Renal cortex interstitium (tissue), 15 donors: ENCODE results near the gene FRMD8. TPM values are rescaled to one million over a fixed set of nuclear protein-coding genes. Genes with fewer than 3 reads are reported as not detected.
A peak's percentile ranks its signal among the peaks of the same experiment; 100 is the strongest.

ENCODE experiments used
- DNase-seq, 11 donors: peaks; one replicate each; pipeline ENCODE4 v3.0.0-alpha.2; 2013; ENCODE audit warnings: low read depth in 9 of 11, low spot score in 4 of 11; ENCODE audit errors: extremely low read depth in 1 of 11
- long read RNA-seq, 16 experiments: transcript quantifications; one replicate each; lab custom pipeline, GENCODE V29; 2026
- polyA plus RNA-seq, 3 donors: library from polyadenylated mRNA; unstranded; fragments of 120-200 nt; gene quantifications; one replicate each; pipeline ENCODE4 v1.2.1, GENCODE V29; 2013; ENCODE audit not compliant: insufficient read length in 3 of 3

The FRMD8 gene, protein sequence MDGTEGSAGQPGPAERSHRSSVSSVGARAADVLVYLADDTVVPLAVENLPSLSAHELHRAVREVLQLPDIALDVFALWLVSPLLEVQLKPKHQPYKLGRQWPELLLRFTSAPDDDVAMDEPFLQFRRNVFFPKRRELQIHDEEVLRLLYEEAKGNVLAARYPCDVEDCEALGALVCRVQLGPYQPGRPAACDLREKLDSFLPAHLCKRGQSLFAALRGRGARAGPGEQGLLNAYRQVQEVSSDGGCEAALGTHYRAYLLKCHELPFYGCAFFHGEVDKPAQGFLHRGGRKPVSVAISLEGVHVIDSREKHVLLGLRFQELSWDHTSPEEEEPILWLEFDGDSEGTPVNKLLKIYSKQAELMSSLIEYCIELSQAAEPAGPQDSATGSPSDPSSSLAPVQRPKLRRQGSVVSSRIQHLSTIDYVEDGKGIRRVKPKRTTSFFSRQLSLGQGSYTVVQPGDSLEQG
- 10 to 100 TPM; 15.7 to 22.2 (median 21.6) TPM for polyA plus RNA-seq
- long read RNA-seq, donor 1, partial matches to known transcripts, result 0 of 4 reads
- long read RNA-seq, donor 1, other reads (novel, unspliced or antisense), result 0 of 4 reads
- long read RNA-seq, donor 2, partial matches to known transcripts, result 0 of 5 reads
- long read RNA-seq, donor 2, other reads (novel, unspliced or antisense), result 0 of 5 reads
- long read RNA-seq, donor 3, transcript FRMD8-201 (11 exons, 3,723 nt), result major isoform, 6 of 8 reads
- long read RNA-seq, donor 3, partial matches to known transcripts, result 0 of 8 reads
- long read RNA-seq, donor 3, other reads (novel, unspliced or antisense), result 0 of 8 reads
- long read RNA-seq, donor 4, transcript FRMD8-201 (11 exons, 3,723 nt), result major isoform, 6 of 21 reads
- long read RNA-seq, donor 4, partial matches to known transcripts, result 15 of 21 reads
- long read RNA-seq, donor 4, other reads (novel, unspliced or antisense), result 0 of 21 reads
- long read RNA-seq, donor 5, result 0 reads
- long read RNA-seq, donor 6, transcript FRMD8-201 (11 exons, 3,723 nt), result major isoform, 7 of 8 reads
- long read RNA-seq, donor 6, partial matches to known transcripts, result 0 of 8 reads
- long read RNA-seq, donor 6, other reads (novel, unspliced or antisense), result 0 of 8 reads
- long read RNA-seq, donor 7, partial matches to known transcripts, result 0 of 2 reads
- long read RNA-seq, donor 7, other reads (novel, unspliced or antisense), result 0 of 2 reads
- long read RNA-seq, donor 8, transcript FRMD8-201 (11 exons, 3,723 nt), result major isoform, 5 of 7 reads
- long read RNA-seq, donor 8, partial matches to known transcripts, result 0 of 7 reads
- long read RNA-seq, donor 8, other reads (novel, unspliced or antisense), result 0 of 7 reads
- long read RNA-seq, donor 9, partial matches to known transcripts, result 12 of 15 reads
- long read RNA-seq, donor 9, other reads (novel, unspliced or antisense), result 0 of 15 reads
- long read RNA-seq, donor 10, partial matches to known transcripts, result 0 of 1 reads
- long read RNA-seq, donor 10, other reads (novel, unspliced or antisense), result 0 of 1 reads
- long read RNA-seq, donor 11, partial matches to known transcripts, result 0 of 6 reads
- long read RNA-seq, donor 11, other reads (novel, unspliced or antisense), result 0 of 6 reads
- long read RNA-seq, donor 12, partial matches to known transcripts, result 0 of 3 reads
- long read RNA-seq, donor 12, other reads (novel, unspliced or antisense), result 0 of 3 reads
- long read RNA-seq, donor 13, result 0 reads
- long read RNA-seq, donor 14, partial matches to known transcripts, result 21 of 23 reads
- long read RNA-seq, donor 14, other reads (novel, unspliced or antisense), result 0 of 23 reads
- long read RNA-seq, donor 15, partial matches to known transcripts, result 0 of 1 reads
- long read RNA-seq, donor 15, other reads (novel, unspliced or antisense), result 0 of 1 reads
- long read RNA-seq, donor 16, transcript FRMD8-201 (11 exons, 3,723 nt), result major isoform, 14 of 70 reads
- long read RNA-seq, donor 16, transcript FRMD8-203 (10 exons, 1,818 nt), result minor isoform, 5 of 70 reads
- long read RNA-seq, donor 16, partial matches to known transcripts, result 51 of 70 reads
- long read RNA-seq, donor 16, other reads (novel, unspliced or antisense), result 0 of 70 reads

DNA sequence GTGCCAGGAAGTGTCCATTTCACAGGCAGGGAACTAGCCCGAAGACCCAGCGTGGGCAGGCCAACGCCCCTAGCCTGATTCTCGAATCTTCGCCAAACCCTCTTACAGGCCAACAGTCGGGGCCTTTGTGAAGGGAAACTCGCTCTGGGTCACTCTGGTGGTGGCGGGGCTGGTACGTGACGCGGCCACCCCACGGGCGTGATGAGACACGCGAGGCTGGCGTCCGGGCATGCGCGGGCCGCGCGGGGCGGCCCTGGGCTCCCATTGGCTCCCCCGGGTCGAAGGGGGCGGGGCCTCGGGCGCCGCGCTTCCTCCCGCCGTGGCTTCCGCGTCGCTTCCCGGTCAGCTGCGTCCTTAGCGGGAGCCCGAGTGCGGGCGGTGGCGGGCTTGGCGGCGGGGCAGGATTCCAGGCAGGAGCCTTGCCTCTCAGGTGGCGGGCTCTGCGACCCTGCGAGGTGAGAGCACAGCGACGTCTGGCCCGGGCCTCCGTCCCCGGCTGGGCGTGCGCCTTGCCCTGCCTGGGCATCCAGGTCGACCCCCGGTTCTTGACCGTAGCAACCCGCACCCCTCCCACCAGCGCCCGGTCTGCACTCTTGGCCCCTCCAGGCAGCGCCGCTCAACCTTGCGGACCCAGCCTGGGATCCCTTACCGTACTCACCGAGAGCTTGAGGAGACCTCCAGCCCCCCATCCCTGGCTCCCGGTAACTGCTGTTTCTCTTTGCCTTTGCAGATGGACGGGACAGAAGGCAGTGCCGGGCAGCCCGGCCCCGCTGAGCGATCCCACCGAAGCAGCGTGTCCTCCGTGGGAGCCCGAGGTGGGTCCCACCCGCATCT, at the start of gene FRMD8:
Gene FRMD8 (plus strand): TSS at position 331 of the 834 bp plus-strand sequence. CDS start 400 bp downstream, at position 731.
- DNase-seq, result peak in 9 of 11 donors; percentile 64 to 81 (median 76)

DNA sequence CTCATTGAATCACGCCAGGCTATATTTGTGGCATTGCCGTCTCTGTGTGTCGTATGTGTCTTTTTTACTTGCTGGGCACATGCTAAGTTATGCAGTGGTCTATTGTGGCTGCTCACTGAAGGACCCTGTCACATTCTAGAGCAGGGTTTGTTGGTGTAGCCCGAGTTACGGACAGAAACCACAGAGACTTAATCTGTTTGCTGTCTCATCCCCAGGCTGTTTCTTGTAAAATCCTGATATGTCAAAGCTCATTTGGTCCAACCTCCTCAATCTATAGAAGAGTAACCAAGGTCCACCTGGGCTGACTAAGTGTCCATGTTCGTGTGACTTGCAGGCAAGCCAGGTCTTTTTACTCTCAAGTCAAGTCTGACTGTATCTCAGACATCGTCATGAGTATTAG, 47.8 kb upstream of the FRMD8 start:
- no peak for DNase-seq

DNA sequence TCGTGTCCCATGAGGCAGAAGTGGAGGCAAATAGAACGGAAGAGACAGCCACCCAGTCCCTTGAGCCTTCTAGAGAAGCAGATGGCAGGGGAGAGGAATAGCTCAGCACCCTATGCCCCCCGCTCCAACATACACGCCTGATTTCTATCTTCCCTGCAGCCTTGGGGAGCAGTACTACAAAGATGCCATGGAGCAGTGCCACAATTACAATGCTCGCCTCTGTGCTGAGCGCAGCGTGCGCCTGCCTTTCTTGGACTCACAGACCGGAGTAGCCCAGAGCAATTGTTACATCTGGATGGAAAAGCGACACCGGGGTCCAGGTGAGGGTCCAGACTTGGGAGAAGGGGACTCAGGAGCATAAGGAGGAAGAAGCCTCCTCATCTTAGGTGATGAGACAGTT, 46.2 kb upstream of the FRMD8 start:
- no peak for DNase-seq

DNA sequence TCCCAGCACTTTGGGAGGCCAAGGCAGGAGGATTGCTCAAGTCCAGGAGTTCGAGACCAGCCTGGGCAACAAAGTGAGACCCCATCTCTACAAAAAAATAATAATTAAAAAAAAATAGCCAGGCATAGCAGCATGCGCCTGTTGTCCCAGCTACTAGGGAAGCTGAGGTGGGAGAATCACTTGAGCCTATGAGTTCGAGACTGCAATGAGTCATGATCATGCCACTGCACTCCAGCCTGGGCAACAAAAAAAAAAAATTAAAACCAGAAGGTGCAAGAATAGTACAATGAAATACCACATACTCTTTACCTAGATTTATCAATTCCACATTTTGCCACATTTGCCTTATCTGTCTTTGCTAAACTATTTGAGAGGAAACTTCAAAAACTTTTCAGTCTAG, 44.6 kb upstream of the FRMD8 start:
- no peak for DNase-seq

DNA sequence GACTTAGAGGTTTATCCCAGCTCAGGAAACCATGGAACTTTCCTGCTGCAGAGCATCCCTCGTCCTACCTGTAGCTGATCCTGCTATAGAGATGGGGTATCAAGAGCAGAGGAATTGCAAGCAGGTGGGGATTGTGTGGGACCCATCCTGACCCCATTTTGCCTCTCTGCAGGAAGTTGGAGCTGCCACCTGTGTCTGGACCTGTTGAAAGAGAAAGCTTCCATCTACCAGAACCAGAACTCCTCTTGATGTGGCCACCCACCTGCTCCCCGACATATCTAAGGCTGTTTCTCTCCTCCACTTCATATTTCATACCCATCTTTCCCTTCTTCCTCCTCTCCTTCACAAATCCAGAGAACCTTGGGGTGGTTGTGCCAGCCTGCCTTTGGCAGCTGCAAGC, 34.9 kb upstream of the FRMD8 start:
- DNase-seq, result no peak

DNA sequence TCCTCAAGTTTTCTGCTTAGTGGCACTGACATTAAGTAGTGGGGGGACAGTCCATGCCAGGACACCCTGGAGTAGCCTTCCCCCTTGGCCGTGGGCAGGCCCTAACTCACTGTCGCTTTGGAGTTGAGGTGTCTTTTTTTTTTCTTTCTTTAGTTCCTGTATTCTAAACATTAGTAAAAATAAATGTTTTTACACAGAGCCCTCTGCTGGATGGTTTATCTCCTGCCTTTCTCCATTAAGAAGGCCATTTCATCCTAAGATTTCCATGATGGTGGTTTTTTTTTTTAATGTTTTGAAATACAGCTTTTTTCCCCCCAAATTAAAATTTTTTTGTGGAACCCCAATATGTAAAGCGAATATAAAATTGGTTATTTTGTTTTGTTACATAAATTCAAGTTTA, 33.7 kb upstream of the FRMD8 start:
- DNase-seq, result no peak

DNA sequence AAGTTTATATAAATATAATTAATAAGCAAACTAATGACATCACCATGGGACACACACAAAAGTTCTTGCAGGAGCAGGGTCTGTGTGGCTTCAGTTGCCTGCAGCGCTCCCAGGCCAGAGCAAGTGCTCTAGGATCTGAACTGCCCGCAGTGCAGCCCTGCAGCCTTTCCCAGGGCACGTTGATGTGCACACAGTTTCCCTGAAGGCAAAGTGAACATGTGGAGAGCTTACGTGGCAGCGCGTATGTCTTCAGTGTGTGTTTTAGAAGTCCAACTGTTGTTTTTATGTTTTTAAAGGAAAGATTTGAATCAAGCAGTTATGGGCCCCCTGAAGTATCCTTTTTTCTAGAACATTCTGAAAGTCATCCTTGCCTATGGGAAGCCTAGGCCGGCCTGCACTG, 33.1 kb upstream of the FRMD8 start:
- no peak for DNase-seq

DNA sequence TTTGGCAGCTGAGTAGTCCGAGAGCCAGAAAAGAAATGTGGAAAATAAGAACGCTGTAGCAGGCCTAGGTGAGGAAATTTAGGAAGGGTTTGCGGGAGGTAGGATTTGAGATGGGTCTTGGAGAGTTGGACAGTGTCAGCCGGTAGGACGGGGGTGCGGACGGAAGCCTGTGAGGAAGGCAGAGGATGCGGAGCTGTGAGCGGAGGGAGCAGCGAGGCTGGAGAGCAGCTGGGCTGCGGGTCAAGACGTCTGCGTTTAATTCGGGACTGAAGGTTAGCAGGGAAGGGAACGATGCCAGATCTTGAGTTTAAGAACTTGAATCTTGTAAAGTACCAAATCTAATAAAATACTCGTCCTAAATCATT, 32.6 kb upstream of the FRMD8 start:
- DNase-seq, result no peak

DNA sequence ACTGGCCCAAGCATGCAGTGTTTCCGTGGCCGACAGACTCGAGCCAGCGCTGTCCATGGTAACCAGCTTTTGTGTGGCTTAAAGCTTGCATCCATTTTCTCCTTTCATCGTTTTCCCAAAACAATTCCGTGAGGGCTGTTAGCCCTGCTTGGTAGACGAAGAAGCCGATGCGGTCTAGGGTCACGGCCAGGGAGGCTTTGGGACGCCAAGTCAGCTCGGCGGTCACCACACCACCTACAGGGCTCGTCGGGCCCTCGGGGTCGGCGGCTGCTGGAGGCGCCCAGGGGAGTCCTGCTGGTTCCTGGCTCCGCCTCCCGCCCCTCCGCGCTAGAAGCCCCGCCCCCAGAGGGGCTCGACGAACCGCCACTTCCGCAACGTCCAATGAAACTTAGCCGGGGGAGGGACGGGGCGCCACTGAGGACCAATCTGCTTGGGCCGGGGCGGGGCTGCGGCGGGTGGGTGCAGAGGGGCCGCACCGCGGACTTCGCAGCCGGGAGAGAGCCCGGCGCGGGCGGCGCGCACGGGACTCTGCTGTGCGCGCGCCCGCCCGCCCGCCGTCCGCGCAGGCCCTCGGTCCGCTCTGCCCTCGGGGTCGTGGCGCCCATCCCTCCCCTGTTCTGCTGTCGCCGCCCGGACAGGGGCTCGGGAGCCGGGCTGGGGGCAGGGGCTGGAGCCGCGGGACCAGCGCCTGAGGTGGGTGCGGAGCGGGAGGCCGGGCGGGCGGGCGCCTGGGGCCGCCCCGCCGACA, 32.0 kb upstream of the FRMD8 start, which contains the start of gene TIGD3:
Gene TIGD3 (plus strand): TSS at position 487 of the 748 bp plus-strand sequence. CDS start 1,058 bp downstream, outside the sequence.
- DNase-seq, result peak; percentile 88 to 96 (median 95)

DNA sequence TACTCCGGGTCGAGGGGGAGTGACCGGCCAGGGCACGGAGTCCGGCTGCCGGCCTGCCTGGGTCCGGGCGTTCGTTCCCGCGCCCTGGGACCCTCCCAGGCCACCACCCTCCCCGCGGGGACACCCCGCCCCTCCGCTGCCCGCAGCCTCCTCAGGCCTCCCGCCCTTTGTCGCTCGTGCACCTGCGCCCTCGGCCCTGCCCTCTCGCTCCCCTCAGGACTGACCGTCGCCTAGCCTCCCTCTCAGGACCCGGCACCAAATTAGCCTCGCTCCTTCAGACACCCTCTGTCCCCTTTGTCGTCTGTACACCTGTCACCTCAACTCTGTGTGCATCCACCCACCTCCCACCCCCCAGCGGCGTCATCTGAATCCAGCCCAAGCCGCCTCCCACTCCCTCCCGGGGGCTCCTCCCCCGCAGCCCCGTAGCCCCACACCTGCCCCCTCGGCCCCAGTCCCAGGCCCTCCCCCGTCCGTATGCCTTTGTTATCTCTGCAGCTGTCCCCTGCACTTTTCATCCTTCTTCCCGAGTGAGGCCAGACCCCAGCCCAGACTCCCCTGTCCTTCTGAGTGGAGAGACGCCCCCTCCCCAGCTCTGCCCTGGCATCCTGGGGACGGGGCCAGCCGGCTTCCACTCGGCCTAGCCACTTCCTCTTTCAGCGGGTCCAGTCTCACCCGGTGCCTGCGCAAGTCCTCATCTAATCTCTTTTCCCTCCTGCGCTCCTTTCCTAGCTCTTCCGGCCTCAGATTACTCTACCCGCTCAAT, 31.2 kb upstream of the FRMD8 start:
- no peak for DNase-seq

DNA sequence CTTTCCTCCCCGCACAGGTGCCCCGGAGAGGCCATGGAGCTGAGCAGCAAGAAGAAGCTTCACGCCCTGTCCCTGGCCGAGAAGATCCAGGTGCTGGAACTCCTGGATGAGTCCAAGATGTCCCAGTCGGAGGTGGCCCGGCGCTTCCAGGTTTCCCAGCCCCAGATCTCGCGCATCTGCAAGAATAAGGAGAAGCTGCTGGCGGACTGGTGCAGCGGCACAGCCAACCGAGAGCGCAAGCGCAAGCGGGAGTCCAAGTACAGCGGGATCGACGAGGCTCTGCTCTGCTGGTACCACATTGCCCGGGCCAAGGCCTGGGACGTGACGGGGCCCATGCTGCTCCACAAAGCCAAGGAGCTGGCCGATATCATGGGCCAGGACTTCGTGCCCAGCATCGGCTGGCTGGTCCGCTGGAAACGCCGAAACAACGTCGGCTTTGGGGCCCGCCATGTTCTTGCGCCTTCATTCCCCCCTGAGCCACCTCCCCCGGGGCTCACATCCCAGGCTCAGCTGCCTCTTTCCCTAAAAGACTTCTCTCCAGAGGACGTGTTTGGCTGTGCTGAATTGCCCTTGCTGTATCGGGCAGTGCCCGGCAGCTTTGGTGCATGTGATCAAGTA, 30.6 kb upstream of the FRMD8 start:
- no peak for DNase-seq

DNA sequence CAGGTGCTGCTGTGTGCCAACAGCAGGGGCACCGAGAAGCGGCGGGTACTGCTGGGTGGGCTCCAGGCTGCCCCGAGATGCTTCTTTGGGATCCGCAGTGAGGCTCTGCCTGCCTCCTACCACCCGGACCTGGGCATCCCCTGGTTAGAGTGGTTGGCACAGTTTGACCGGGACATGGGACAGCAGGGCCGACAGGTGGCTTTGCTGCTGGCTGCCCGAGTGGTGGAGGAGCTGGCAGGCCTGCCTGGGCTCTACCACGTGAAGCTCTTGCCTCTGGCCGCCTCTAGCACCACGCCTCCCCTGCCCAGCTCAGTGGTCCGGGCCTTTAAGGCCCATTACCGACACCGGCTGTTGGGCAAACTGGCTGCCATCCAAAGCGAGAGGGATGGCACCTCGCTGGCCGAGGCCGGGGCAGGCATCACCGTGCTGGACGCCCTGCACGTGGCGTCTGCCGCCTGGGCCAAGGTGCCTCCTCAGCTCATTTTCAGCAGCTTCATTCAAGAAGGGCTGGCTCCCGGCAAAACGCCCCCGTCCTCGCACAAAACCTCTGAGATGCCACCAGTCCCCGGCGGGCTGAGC, 30.0 kb upstream of the FRMD8 start:
- DNase-seq, result no peak

DNA sequence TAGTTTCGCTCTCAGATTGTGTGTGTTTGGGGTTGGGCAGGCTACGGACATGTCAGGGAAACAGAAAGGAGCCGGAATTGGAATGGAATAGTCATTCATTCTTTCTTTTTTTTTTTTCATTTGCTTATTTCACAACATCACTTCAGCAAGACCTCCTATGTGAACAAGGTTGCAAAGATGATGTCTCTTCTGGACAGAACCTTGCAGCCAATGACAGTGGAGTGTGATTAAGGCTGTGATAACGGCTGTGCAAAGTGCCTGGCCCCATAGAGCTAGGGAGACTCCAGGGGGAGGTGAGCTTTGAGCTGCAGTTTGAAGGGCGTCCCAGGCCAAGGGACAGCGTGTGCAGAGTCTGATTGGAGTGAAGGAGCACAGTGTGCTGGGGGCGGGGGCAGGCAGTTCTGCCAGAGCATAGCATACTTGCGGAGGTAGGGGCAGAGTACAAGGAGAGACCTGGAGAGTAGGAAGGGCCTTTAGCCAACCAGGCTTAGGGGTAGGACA, 28.5 kb upstream of the FRMD8 start:
- DNase-seq, result no peak

DNA sequence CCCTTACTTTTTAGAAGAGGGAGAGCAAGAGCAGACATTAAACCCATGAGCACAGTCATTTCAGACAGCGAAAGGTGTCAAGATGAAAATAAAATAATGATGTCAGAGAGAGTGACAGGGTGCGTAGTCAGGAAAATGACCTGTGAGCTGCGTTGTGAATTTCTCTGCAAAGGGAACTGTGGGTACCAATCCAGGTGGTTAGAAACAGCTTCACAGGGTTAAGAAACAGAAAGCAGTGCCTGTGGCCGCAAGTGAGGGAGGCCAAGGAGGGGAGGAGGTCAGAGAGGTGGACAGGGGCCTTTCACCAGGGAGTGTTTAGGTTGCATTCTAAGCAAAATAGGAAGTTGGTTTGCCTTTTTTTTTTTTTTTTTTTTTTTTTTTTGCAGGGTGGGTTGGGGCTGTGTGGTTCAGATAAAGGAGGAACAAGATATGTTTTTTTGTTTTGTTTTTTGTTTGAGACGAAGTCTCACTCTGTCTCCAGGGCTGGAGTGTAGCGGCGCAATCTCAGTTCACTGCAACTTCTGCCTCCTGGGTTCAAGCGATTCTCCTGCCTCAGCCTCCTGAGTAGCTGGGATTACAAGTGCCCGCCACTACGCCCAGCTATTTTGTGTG, 24.0 kb upstream of the FRMD8 start:
- no peak for DNase-seq
